ENCODE data around the gene DPP6. TPM values are rescaled to one million over a fixed set of nuclear protein-coding genes. Genes with fewer than 3 reads are reported as not detected.

The DPP6 gene
- total and polyA plus RNA-seq, 9 donors, result 0.22 to 3.9 (median 1.3) TPM; not detected in 1

DNA sequence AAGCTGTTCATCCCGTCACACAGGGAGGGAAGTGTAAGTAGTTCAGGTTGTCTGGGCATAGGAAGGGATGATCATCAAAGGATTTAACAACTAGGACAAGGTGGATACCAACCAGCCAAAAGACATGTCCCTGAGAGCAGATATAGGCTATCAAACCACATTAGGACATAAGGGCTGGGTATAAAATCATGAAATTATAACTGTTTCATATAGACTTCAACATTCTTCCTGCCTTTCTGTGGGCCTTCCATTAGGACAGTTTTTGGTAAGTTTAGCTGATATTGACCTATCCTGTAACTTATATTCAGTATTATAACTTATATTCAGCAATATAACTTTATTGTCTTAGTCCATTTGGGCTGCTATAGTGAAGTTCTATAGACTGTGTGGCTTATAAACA, 759.8 kb downstream of the DPP6 start:
- TF ChIP-seq, protein P1, sequence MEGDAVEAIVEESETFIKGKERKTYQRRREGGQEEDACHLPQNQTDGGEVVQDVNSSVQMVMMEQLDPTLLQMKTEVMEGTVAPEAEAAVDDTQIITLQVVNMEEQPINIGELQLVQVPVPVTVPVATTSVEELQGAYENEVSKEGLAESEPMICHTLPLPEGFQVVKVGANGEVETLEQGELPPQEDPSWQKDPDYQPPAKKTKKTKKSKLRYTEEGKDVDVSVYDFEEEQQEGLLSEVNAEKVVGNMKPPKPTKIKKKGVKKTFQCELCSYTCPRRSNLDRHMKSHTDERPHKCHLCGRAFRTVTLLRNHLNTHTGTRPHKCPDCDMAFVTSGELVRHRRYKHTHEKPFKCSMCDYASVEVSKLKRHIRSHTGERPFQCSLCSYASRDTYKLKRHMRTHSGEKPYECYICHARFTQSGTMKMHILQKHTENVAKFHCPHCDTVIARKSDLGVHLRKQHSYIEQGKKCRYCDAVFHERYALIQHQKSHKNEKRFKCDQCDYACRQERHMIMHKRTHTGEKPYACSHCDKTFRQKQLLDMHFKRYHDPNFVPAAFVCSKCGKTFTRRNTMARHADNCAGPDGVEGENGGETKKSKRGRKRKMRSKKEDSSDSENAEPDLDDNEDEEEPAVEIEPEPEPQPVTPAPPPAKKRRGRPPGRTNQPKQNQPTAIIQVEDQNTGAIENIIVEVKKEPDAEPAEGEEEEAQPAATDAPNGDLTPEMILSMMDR (IDR thresholded peaks at IDR 0.05), result no peak
- TF ChIP-seq EP300 (IDR thresholded peaks at IDR 0.05), result no peak
- TF ChIP-seq POLR2A (IDR thresholded peaks at IDR 0.05), result no peak
- no peaks in the 10 kb centered on the region for H3K4me1 ChIP-seq (ENCODE audit: insufficient read depth)
- WGBS, 3 donors, result 71 to 79% (median 73%) methylated on average over 1 of the region's 1 CpG
- DNase-seq, result no peak
- intact Hi-C loops (cut with DNase I), result no loop called here
- H3K9me3 ChIP-seq, result no peaks in the 10 kb centered on the region
- H3K27me3 ChIP-seq, result no peaks in the 10 kb centered on the region
- H3K36me3 ChIP-seq, result no peaks in the 10 kb centered on the region
- H3K27ac ChIP-seq, result no peak overlapping the region
- H3K4me3 ChIP-seq, result no peak overlapping the region

DNA sequence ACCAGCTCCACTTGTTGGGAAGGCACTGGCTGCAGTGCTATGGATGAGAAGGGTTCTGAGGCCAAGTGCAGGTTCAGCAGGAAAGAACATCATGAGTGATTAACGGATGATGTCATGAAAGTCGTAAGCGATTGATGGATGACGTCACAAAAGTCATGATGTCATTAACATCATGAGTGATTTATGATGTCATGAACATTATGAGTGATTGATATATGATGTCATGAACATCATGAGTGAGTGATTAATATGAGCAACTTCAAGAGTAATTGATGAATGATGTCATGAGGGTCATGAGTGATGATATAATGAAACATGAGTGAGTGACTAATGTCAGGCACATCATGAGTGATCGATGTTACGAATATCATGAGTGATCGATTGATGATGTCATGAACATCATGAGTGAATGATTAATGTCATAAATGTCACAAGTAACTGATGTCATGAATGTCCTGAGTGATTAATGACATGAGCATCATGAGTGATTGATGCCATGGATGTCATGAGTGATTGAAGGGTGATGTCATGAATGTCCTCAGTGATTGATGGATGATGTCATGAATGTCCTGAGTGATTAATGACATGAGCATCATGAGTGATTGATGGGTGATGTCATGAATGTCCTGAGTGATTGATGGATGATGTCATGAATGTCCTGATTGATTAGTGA, 765.2 kb downstream of the DPP6 start:
- Histone ChIP-seq H3K4me1 (ENCODE audit: insufficient read depth) (no peaks in the 10 kb centered on the region), H3K36me3 (no peaks in the 10 kb centered on the region), H3K4me3 (no peak overlapping the region), H3K9me3 (no peaks in the 10 kb centered on the region), H3K27me3 (no peaks in the 10 kb centered on the region), H3K27ac (no peak overlapping the region)
- whole genome bisulfite sequencing, 3 donors, result 79 to 80% (median 79%) methylated on average over 7 of the region's 7 CpGs
- intact Hi-C loops (cut with DNase I), result no loop called here
- no peak for DNase-seq
- TF ChIP-seq POLR2A (IDR thresholded peaks at IDR 0.05), result no peak
- TF ChIP-seq, protein P1 (IDR thresholded peaks at IDR 0.05), result no peak

DNA sequence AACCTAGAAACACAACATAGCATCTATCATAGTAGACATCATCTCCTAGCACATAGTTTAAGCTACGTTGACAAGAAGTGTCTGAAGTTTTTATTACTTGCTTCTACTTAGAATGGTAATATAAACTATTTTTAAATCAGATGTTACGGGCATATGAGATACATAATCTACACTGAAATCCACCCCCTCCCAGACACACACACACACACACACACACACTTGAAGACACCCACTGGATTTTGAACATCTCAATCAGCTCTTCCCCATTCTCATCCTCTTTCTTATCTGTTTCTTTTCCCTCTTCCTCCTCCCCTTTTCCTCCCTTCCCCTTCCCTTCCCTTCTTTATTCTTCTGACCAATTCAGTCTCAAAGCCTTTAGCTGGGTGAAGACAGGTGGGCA, 774.8 kb downstream of the DPP6 start:
- no peaks in the 10 kb centered on the region for H3K9me3 ChIP-seq
- intact Hi-C loops (cut with DNase I), result no loop called here
- H3K27ac ChIP-seq, result no peak overlapping the region
- no peaks in the 10 kb centered on the region for H3K36me3 ChIP-seq
- no peaks in the 10 kb centered on the region for H3K4me1 ChIP-seq (ENCODE audit: insufficient read depth)
- no peaks in the 10 kb centered on the region for H3K27me3 ChIP-seq
- DNase-seq, result no peak
- no peak for TF ChIP-seq POLR2A (IDR thresholded peaks at IDR 0.05)
- no peak for TF ChIP-seq EP300 (IDR thresholded peaks at IDR 0.05)
- TF ChIP-seq, protein P1 (IDR thresholded peaks at IDR 0.05), result no peak
- 62 to 71% (median 64%) methylated on average over 2 of the region's 2 CpGs for WGBS, 3 donors
- no peak overlapping the region for H3K4me3 ChIP-seq

DNA sequence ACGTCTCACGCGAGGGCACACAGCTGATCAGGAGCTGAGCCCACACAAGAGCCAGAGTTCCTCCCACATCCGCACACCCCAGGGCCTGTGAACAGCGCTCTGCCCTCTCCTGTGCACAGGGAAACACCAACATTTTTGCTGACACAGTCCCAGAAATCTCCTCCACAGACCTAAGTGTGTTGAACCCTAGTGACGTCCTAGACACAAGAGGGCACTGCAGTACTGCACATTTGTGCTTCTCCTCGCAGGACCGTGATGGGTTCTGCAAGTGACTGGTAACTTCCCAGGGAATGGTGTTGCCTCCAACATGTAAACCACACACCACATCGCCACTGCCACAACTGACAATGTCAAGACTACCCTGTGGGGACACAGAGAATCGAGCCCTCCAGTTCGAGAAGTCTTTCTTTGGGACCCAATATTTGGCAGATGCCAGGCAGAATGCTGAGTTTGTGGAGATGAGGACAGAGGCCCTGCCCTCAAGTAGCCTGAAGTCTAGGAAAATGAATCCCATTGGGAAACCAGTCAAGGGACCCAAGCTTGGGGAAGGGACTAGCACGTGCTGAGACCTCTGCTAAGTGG, 780.5 kb downstream of the DPP6 start:
- no peak for DNase-seq
- intact Hi-C loops (cut with DNase I), result no loop called here
- Histone ChIP-seq H3K27me3 (no peaks in the 10 kb centered on the region), H3K4me1 (ENCODE audit: insufficient read depth) (no peaks in the 10 kb centered on the region), H3K9me3 (no peaks in the 10 kb centered on the region), H3K36me3 (no peaks in the 10 kb centered on the region), H3K4me3 (no peak overlapping the region), H3K27ac (no peak overlapping the region)
- no peak for TF ChIP-seq POLR2A (IDR thresholded peaks at IDR 0.05)
- TF ChIP-seq, protein P1 (IDR thresholded peaks at IDR 0.05), result no peak
- no peak for TF ChIP-seq EP300 (IDR thresholded peaks at IDR 0.05)
- 61 to 68% (median 67%) methylated on average over 12 of the region's 12 CpGs for WGBS, 3 donors

Data from ovary (tissue), 9 donors.